Pancreas (tissue), 10 donors: ENCODE measurements around the gene TEX22. TPM values are rescaled to one million over a fixed set of nuclear protein-coding genes. Genes with fewer than 3 reads are reported as not detected.

Source experiments
- ATAC-seq, 4 donors: fragments of 200-7000 bp; cut with Tn5 transposase; one replicate each; pipeline versions ENCODE4 v1.8.0 to v1.9.1; 2020; ENCODE audit warnings: mild to moderate bottlenecking in 4 of 4, moderate library complexity in 4 of 4
- DNase-seq, 6 donors: peaks; one replicate each; pipeline ENCODE4 v3.0.0-alpha.2; 2020
- FAIRE-seq: peaks from 2 replicates; lab custom pipeline; 2012; peaks lifted over from hg19 to GRCh38; lab: Jason Lieb, UNC
- H3K27ac ChIP-seq, 4 donors: fragments of 200-600 bp; sonication (generic); 1 replicate in 3 of 4; 2 replicates in 1 of 4; pipeline versions ENCODE4 v1.5.0 to v1.8.0; 2020
- H3K27me3 ChIP-seq, 4 donors: fragments of 200-600 bp; one replicate each; pipeline ENCODE4 v1.8.0; 2021
- H3K36me3 ChIP-seq, 3 donors: fragments of 200-600 bp; sonication (generic) in 1 of 3; one replicate each; pipeline versions ENCODE4 v1.5.0 to v1.8.0; 2020 to 2021
- H3K4me1 ChIP-seq, 3 donors: fragments of 200-600 bp; one replicate each; pipeline ENCODE4 v1.8.0; 2021
- H3K4me3 ChIP-seq, 4 donors: fragments of 200-600 bp; sonication (generic) in 2 of 4; one replicate each; pipeline versions ENCODE4 v1.5.0 to v1.8.0; 2020 to 2021
- H3K9me3 ChIP-seq, 4 donors: fragments of 200-600 bp; one replicate each; pipeline ENCODE4 v1.8.0; 2021
- WGBS, 2 donors: extraction: QIAGEN DNeasy Blood & Tissue Kit; methylation state at CpG; one replicate each; pipeline ENCODE4 v1.1.7; 2013; 5-methylcytosine and 5-hydroxymethylcytosine counted together
- intact Hi-C, 3 donors: fragments of 100-400 bp; cut with DNase I; formaldehyde crosslinking; loops; one replicate each; pipeline versions ENCODE4 v1.11.1 to v1.14.2; 2022
- polyA plus RNA-seq, 2 donors: library from polyadenylated mRNA; stranded (reverse); fragments of 200-250 nt; gene quantifications; one replicate each; pipeline ENCODE4 v1.2.3, GENCODE V29; 2013
- total RNA-seq, 6 donors: library from RNA; stranded (reverse); fragmentation: NEBNext Ultra II Directional in 4 of 6; extraction: Animal tissue kit (Norgen Biotek cat#: 25700) in 4 of 6; gene quantifications; one replicate each; pipeline versions ENCODE4 v1.2.1 to v1.2.4, GENCODE V29; 2021 to 2023
- TF ChIP-seq, protein P1 (sequence below), 4 donors: fragments of 200-600 bp; sonication (generic) in 3 of 4; IDR thresholded peaks; one replicate each; pipeline versions ENCODE4 v1.5.0 to v1.8.0; 2021; ENCODE audit warnings: antibody characterized with exemption in 4 of 4
- donor health status: healthy with polysubstance abuse.
- donor health status: DM: no; HTN: no; CAD: no; lungs with moderate emphysema.
- donor health status: DM: no; HTN: no; CAD: no.
- donor health status: control.
- donor health status: control.
- donor health status: Bipolar disorder and iron deficiency.
- donor health status: DM: yes; HTN: yes; CAD: no.
- donor health status: DM: no; HTN: no; CAD: no.
- donor health status: DM: no; HTN: no; CAD: no.
- donor health status: DM: yes; HTN: yes; CAD: no.

Gene TEX22
- total and polyA plus RNA-seq, 8 donors, result 0.14 to 2.4 (median 1.1) TPM

DNA sequence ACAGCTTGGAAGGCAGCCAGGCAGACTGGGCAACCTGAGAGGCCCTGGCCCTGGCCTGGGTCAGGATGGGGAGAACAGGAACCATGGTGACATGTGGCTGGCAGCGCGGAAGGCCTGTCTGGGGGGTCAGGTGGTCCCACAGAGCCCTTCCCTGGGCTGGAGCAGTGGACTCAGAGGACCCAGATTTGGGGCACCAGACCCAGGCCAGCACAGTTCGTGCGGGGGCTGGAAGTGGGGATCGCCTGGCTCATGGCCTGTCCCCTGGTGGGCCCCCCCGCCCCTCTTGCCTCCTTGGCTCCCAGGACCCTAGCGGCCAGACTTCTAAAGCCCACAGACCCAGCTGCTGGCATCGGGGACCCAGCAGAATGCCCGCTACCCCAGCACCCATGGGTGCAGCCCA is 42.7 kb downstream of the TEX22 start:
- ATAC-seq (no peak), DNase-seq (no peak), FAIRE-seq (no peak)
- Histone ChIP-seq H3K4me1 (no peaks in the 10 kb centered on the region), H3K9me3 (no peaks in the 10 kb centered on the region), H3K36me3 (peaks cover 0 to 5% (median 0%) of the 10 kb centered on the region in 3 donors), H3K4me3 (no peak overlapping the region), H3K27me3 (no peaks in the 10 kb centered on the region), H3K27ac (no peak overlapping the region)
- intact Hi-C loops, result no loop called here
- 96 to 98% methylated on average over 7 to 9 of the region's 9 CpGs for WGBS, 2 donors
- TF ChIP-seq, protein P1, sequence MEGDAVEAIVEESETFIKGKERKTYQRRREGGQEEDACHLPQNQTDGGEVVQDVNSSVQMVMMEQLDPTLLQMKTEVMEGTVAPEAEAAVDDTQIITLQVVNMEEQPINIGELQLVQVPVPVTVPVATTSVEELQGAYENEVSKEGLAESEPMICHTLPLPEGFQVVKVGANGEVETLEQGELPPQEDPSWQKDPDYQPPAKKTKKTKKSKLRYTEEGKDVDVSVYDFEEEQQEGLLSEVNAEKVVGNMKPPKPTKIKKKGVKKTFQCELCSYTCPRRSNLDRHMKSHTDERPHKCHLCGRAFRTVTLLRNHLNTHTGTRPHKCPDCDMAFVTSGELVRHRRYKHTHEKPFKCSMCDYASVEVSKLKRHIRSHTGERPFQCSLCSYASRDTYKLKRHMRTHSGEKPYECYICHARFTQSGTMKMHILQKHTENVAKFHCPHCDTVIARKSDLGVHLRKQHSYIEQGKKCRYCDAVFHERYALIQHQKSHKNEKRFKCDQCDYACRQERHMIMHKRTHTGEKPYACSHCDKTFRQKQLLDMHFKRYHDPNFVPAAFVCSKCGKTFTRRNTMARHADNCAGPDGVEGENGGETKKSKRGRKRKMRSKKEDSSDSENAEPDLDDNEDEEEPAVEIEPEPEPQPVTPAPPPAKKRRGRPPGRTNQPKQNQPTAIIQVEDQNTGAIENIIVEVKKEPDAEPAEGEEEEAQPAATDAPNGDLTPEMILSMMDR (IDR thresholded peaks at IDR 0.05), result no peak

DNA sequence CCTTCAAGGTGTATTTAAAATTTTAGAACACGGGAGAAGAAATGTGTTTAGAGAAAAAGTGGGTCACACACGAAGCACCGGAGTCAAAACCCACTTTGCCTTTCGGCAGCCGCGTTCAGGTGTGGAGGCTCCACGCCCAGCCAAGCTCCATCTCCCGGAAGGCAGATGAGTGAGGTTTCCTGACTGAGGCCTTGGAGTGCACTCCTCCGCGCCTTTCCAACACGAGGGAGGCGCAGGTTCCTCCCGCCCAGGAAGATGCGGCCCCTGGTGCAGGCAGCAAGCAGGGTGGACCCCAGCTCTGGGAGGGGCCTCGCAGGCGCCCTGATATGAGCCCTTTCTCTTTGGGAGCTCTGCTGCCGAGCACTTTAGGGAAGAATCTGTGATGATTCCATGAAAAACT is 43.8 kb downstream of the TEX22 start:
- intact Hi-C loops, result no loop called here
- Histone ChIP-seq H3K36me3 (peaks cover 0 to 5% (median 0%) of the 10 kb centered on the region in 3 donors), H3K4me3 (no peak overlapping the region), H3K27me3 (no peaks in the 10 kb centered on the region), H3K9me3 (no peaks in the 10 kb centered on the region), H3K27ac (no peak overlapping the region), H3K4me1 (no peaks in the 10 kb centered on the region)
- DNase-seq (no peak), ATAC-seq (no peak), FAIRE-seq (no peak)
- TF ChIP-seq, protein P1 (IDR thresholded peaks at IDR 0.05), result no peak
- WGBS, 2 donors, result 78 to 85% methylated on average over 17 of the region's 17 CpGs

DNA sequence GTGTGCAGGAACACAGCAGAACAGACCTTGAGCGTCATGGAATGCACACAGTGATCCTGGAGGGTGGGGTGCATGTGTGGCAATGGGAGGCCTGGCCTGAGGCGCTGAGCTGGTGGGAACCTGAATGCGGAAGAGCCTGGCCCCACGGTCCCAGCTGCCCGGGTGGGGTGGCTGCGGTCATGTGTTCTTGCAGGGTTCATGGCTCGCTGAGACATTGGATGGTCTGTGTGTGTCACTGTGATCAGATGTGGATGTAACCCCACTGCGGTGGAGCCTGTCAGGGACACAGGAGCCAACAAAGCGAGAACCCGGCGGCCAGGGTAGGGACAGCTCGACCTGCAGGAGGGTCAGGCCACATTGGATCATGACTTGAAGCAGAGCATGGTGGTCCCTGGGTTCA is 44.5 kb downstream of the TEX22 start:
- intact Hi-C loops, result no loop called here
- Histone ChIP-seq H3K27ac (no peak overlapping the region), H3K4me3 (no peak overlapping the region), H3K9me3 (no peaks in the 10 kb centered on the region), H3K4me1 (no peaks in the 10 kb centered on the region), H3K36me3 (peaks cover 0 to 5% (median 0%) of the 10 kb centered on the region in 3 donors), H3K27me3 (no peaks in the 10 kb centered on the region)
- no peak for DNase-seq
- 82 to 85% methylated on average over 12 of the region's 12 CpGs for WGBS, 2 donors
- no peak for ATAC-seq
- TF ChIP-seq, protein P1 (IDR thresholded peaks at IDR 0.05), result no peak
- no peak for FAIRE-seq

DNA sequence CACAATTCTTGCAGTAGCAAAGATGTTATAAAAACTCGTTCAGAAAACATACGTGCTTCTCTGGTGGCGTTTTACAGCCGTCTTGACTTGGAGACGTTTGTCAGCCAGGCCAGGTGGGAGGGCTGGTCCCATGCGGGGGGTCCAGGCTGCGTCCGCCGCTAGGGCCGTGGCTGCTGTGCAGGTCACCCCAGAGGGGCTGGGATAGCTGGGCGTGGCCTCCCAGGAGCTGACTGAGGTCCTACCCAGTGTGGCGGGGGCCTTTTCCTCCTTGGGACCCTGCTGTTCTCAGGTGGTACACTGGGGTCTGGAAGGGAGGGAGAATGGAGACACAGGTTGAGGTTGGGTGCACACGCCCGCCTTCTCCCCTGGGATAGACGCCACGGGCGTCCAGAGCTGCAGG is 46.5 kb downstream of the TEX22 start:
- H3K9me3 ChIP-seq, result no peaks in the 10 kb centered on the region
- H3K4me3 ChIP-seq, result no peak overlapping the region
- DNase-seq, result peak in 1 of 6 donors; percentile 48
- TF ChIP-seq, protein P1 (IDR thresholded peaks at IDR 0.05), result no peak
- 90 to 91% methylated on average over 17 of the region's 17 CpGs for WGBS, 2 donors
- no peak for ATAC-seq
- H3K27ac ChIP-seq, result no peak overlapping the region
- intact Hi-C loops, result no loop called here
- no peaks in the 10 kb centered on the region for H3K27me3 ChIP-seq
- peaks cover 0 to 5% (median 0%) of the 10 kb centered on the region in 3 donors for H3K36me3 ChIP-seq
- no peak for FAIRE-seq
- no peaks in the 10 kb centered on the region for H3K4me1 ChIP-seq

DNA sequence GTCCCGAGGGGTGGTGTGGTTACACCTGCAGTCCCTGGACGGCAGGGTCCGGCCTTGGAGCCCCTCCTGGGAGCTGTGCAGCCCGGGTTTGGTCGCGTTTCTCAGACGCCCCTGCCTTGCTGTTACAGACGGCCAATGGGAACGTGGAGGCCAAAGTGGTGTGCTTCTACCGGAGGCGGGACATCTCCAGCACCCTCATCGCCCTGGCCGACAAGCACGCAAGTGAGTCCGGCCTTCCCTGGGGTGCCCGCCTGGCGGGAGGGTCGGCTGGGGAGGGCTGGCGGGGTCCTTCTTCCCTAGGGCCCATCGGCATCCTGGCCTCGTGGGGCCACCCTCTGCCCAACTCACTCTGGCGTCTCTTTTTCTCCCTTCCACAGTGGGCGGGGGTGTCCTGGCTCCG is 47.0 kb downstream of the TEX22 start:
- TF ChIP-seq, protein P1 (IDR thresholded peaks at IDR 0.05), result no peak
- Histone ChIP-seq H3K4me1 (no peaks in the 10 kb centered on the region), H3K36me3 (peaks cover 0 to 10% (median 2%) of the 10 kb centered on the region in 3 donors), H3K9me3 (no peaks in the 10 kb centered on the region), H3K27ac (no peak overlapping the region), H3K4me3 (no peak overlapping the region), H3K27me3 (no peaks in the 10 kb centered on the region)
- WGBS, 2 donors, result 86 to 87% methylated on average over 23 to 24 of the region's 24 CpGs
- DNase-seq (peak in 2 of 6 donors; percentile 28 to 60), ATAC-seq (no peak), FAIRE-seq (no peak)
- intact Hi-C loops, result no loop called here
